ENCODE results near the gene FHL1.

The FHL1 gene

DNA sequence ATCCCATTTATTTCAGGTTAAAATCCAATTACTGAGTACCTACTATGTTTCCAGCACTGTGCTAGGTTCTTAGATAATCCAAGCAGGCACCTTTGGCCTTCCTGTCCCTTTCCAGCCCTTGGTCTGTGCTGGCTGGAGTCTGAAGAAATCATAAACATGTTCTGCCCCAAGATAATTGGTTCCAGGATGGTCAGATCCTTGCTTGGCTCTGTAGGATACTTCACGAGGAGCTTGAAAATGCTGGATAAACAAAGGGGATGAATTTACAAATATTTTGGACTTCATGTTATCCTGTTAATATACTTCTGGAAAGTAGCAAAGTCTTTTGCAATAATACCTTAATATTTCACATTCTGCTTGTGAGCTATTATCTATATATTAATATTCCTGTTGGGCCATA is 35.0 kb upstream of the FHL1 start:
- H3K9ac ChIP-seq = no peak overlapping the region
- peaks cover 11% of the 10 kb centered on the region for H3K4me1 ChIP-seq
- peak overlapping the region; percentile 11 for H2AFZ ChIP-seq
- H3K27me3 ChIP-seq (ENCODE audit: control insufficient read depth, insufficient read depth, low read length) = no peaks in the 10 kb centered on the region
- H3K4me3 ChIP-seq (ENCODE audit: low read depth, low read length) = no peak overlapping the region
- no peak overlapping the region for H3K4me2 ChIP-seq (ENCODE audit: low read length)
- no peak overlapping the region for H3K27ac ChIP-seq
- H3K9me3 ChIP-seq (ENCODE audit: control insufficient read depth, low read length) = no peaks in the 10 kb centered on the region
- no peaks in the 10 kb centered on the region for H3K36me3 ChIP-seq (ENCODE audit: control insufficient read depth, insufficient read depth, low read length)
- H3K79me2 ChIP-seq = no peaks in the 10 kb centered on the region
- TF ChIP-seq CTCF (IDR thresholded peaks at IDR 0.05) = no peak

- H3K36me3 ChIP-seq (ENCODE audit: control insufficient read depth, insufficient read depth, low read length) = no peaks in the 10 kb centered on the region
- H3K9ac ChIP-seq = no peak overlapping the region
- no peaks in the 10 kb centered on the region for H3K79me2 ChIP-seq
- no peak overlapping the region for H3K4me2 ChIP-seq (ENCODE audit: low read length)
- H3K4me3 ChIP-seq (ENCODE audit: low read depth, low read length) = no peak overlapping the region
- TF ChIP-seq CTCF (IDR thresholded peaks at IDR 0.05) = no peak
- no peaks in the 10 kb centered on the region for H3K9me3 ChIP-seq (ENCODE audit: control insufficient read depth, low read length)
- H3K4me1 ChIP-seq = peaks cover 14% of the 10 kb centered on the region
- peak overlapping the region; percentile 22 for H2AFZ ChIP-seq
- H3K27me3 ChIP-seq (ENCODE audit: control insufficient read depth, insufficient read depth, low read length) = no peaks in the 10 kb centered on the region
- no peak overlapping the region for H3K27ac ChIP-seq
Observed at GRCh38 chrX:136112778-136113177, 34.6 kb upstream of the FHL1 start.

DNA sequence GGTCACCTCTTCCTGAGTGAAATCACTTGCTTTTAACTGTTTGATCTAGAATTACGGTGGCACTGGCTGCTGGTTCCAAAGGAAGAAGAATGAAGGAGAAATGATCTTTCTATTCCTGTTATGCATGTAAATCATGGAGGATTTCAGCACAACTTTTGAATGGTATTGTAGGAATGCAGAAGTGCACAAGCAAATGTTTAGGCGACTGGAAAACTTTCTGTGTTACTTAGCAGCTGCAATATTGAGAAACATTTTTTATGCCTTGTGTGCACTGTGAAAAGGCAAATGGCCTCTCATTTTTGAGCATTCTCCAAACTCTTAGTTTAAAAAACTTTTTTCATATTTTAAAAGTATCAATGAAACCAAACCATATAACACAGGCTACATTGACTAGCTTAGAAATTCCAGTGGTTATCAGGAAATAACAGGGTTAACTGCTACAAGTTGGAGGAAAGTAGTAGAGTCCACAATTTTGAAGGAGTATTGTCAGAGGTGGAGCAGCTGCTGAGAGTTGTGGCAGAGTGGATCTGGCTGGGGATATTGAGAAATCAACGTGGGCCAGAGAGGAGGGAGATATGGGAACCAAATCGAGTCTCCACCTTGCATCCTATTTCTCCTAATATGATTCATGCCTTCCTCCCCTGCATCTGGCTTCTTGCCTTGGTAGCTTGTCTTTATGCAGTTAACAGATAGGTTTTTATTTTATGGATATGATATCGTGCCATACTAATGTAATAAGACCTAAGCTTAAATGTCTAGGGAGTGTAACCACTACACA is 32.0 kb upstream of the FHL1 start:
- H3K9ac ChIP-seq = no peak overlapping the region
- TF ChIP-seq CTCF (IDR thresholded peaks at IDR 0.05) = no peak
- peak overlapping the region; percentile 97 for H3K27ac ChIP-seq
- H2AFZ ChIP-seq = peak overlapping the region; percentile 58
- H3K4me3 ChIP-seq (ENCODE audit: low read depth, low read length) = no peak overlapping the region
- H3K4me1 ChIP-seq = peaks cover 14% of the 10 kb centered on the region
- H3K27me3 ChIP-seq (ENCODE audit: control insufficient read depth, insufficient read depth, low read length) = no peaks in the 10 kb centered on the region
- H3K36me3 ChIP-seq (ENCODE audit: control insufficient read depth, insufficient read depth, low read length) = no peaks in the 10 kb centered on the region
- no peak overlapping the region for H3K4me2 ChIP-seq (ENCODE audit: low read length)
- H3K9me3 ChIP-seq (ENCODE audit: control insufficient read depth, low read length) = no peaks in the 10 kb centered on the region
- no peaks in the 10 kb centered on the region for H3K79me2 ChIP-seq

DNA sequence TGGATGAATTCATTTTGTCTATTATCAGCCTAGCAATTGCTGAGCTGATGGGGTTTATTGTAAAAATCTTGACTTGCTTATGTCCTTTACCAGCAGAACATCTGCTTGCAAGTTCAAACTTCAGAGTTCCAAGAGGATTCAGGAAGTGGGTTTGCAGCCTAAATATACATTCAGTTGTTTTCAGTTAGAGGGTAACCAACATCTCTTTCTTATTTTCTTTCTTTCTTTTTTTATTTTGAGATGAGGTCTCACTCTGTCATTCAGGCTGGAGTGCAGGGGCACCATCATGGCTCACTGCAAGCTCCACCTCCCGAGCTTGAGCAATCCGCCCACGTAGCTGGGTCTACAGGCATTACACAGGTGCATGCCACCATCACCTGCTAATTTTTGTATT is 31.4 kb upstream of the FHL1 start:
- H3K9ac ChIP-seq = no peak overlapping the region
- no peaks in the 10 kb centered on the region for H3K27me3 ChIP-seq (ENCODE audit: control insufficient read depth, insufficient read depth, low read length)
- H2AFZ ChIP-seq = peak overlapping the region; percentile 51
- no peaks in the 10 kb centered on the region for H3K36me3 ChIP-seq (ENCODE audit: control insufficient read depth, insufficient read depth, low read length)
- no peaks in the 10 kb centered on the region for H3K79me2 ChIP-seq
- H3K27ac ChIP-seq = peak overlapping the region; percentile 97
- H3K4me1 ChIP-seq = peaks cover 14% of the 10 kb centered on the region
- H3K9me3 ChIP-seq (ENCODE audit: control insufficient read depth, low read length) = no peaks in the 10 kb centered on the region
- no peak for TF ChIP-seq CTCF (IDR thresholded peaks at IDR 0.05)
- H3K4me2 ChIP-seq (ENCODE audit: low read length) = peak overlapping the region; percentile 22
- no peak overlapping the region for H3K4me3 ChIP-seq (ENCODE audit: low read depth, low read length)

GRCh38 chrX:136121788-136122187 is 25.5 kb upstream of the FHL1 start:
- Histone ChIP-seq H3K36me3 (ENCODE audit: control insufficient read depth, insufficient read depth, low read length) (no peaks in the 10 kb centered on the region), H3K79me2 (no peaks in the 10 kb centered on the region), H3K27ac (no peak overlapping the region), H3K4me3 (ENCODE audit: low read depth, low read length) (no peak overlapping the region), H3K9ac (no peak overlapping the region), H3K4me1 (peaks cover 2% of the 10 kb centered on the region), H3K4me2 (ENCODE audit: low read length) (no peak overlapping the region), H2AFZ (no peak overlapping the region), H3K9me3 (ENCODE audit: control insufficient read depth, low read length) (no peaks in the 10 kb centered on the region), H3K27me3 (ENCODE audit: control insufficient read depth, insufficient read depth, low read length) (no peaks in the 10 kb centered on the region)
- TF ChIP-seq CTCF (IDR thresholded peaks at IDR 0.05) = no peak

Measured in parathyroid adenoma (tissue), 2 donors.